Suprapubic skin (tissue), 4 donors: ENCODE data around the gene MYO18A. TPM values are rescaled to one million over a fixed set of nuclear protein-coding genes. Genes with fewer than 3 reads are reported as not detected.
A peak's percentile ranks its signal among the peaks of the same experiment; 100 is the strongest.

Experiments used
- DNase-seq, 2 donors: peaks; one replicate each; pipeline ENCODE4 v3.0.0-alpha.2; 2019; ENCODE audit warnings: low spot score in 2 of 2
- H3K27ac ChIP-seq: fragments of 200-600 bp; sonication (generic); one replicate; pipeline ENCODE4 v1.5.1; 2019
- H3K27me3 ChIP-seq: fragments of 200-600 bp; sonication (generic); one replicate; pipeline ENCODE4 v1.5.1; 2019
- H3K36me3 ChIP-seq: fragments of 200-600 bp; sonication (generic); one replicate; pipeline ENCODE4 v1.5.1; 2019
- H3K4me1 ChIP-seq: fragments of 200-600 bp; sonication (generic); one replicate; pipeline ENCODE4 v1.5.1; 2019
- H3K4me3 ChIP-seq: fragments of 200-600 bp; sonication (generic); one replicate; pipeline ENCODE4 v1.5.1; 2019; ENCODE audit warnings: mild to moderate bottlenecking
- H3K9me3 ChIP-seq: fragments of 200-600 bp; sonication (generic); one replicate; pipeline ENCODE4 v1.5.1; 2019
- CTCF ChIP-seq, 2 donors: fragments of 200-600 bp in 1 of 2; fragments of 450-650 bp in 1 of 2; sonication (generic) in 1 of 2; IDR thresholded peaks; one replicate each; pipeline ENCODE4 v1.5.1; 2016 to 2019; ENCODE audit warnings: antibody characterized with exemption in 2 of 2, mild to moderate bottlenecking in 1 of 2, moderate library complexity in 1 of 2
- EP300 ChIP-seq: sonication (generic); formaldehyde crosslinking; IDR thresholded peaks from one replicate; pipeline ENCODE4 v1.6.1; 2017; ENCODE audit warnings: antibody characterized with exemption
- POLR2A ChIP-seq, 2 donors: fragments of 450-650 bp; IDR thresholded peaks; one replicate each; pipeline ENCODE4 v1.6.1; 2017; ENCODE audit warnings: antibody characterized with exemption in 2 of 2, mild to moderate bottlenecking in 2 of 2, moderate library complexity in 2 of 2
- POLR2AphosphoS5 ChIP-seq, 3 donors: sonication (generic); formaldehyde crosslinking; IDR thresholded peaks; one replicate each; pipeline ENCODE4 v1.6.1; 2017; ENCODE audit warnings: antibody characterized with exemption in 3 of 3
- WGBS: methylation state at CpG from one replicate; pipeline ENCODE4 v1.1.5; 2018; 5-methylcytosine and 5-hydroxymethylcytosine counted together
- total RNA-seq, 4 donors: library from RNA; depleted of rRNA; stranded (reverse); fragments of >200 nt; gene quantifications; one replicate each; pipeline ENCODE4 v1.1.0, GENCODE V29; 2016

Gene MYO18A
- total RNA-seq, 4 donors from 2014 or later: 87.6 to 253 (median 106) TPM

GRCh38 chr17:29124925-29125273 lies 55.3 kb downstream of the MYO18A start:
- Histone ChIP-seq H3K27ac (no peak overlapping the region), H3K4me3 (no peak overlapping the region), H3K27me3 (no peaks in the 10 kb centered on the region), H3K4me1 (peaks cover 28% of the 10 kb centered on the region), H3K9me3 (no peaks in the 10 kb centered on the region), H3K36me3 (peaks cover 34% of the 10 kb centered on the region)
- TF ChIP-seq POLR2A (IDR thresholded peaks at IDR 0.05): no peak
- TF ChIP-seq EP300: no peak
- no peak for TF ChIP-seq POLR2AphosphoS5 (IDR thresholded peaks at IDR 0.05)
- no peak for TF ChIP-seq CTCF (IDR thresholded peaks at IDR 0.05)
- WGBS: 62% methylated on average over 5 of the region's 5 CpGs
- DNase-seq: no peak

- 70% methylated on average over 13 of the region's 13 CpGs for WGBS
- peak; percentile 12 to 53 for TF ChIP-seq CTCF (IDR thresholded peaks at IDR 0.05)
- no peak for TF ChIP-seq POLR2AphosphoS5 (IDR thresholded peaks at IDR 0.05)
- no peaks in the 10 kb centered on the region for H3K27me3 ChIP-seq
- H3K4me1 ChIP-seq: peaks cover 28% of the 10 kb centered on the region
- H3K36me3 ChIP-seq: peaks cover 40% of the 10 kb centered on the region
- DNase-seq: no peak
- H3K4me3 ChIP-seq: no peak overlapping the region
- H3K9me3 ChIP-seq: no peaks in the 10 kb centered on the region
- H3K27ac ChIP-seq: no peak overlapping the region
These were observed 55.9 kb downstream of the MYO18A start for GRCh38 chr17:29124135-29124924.

- DNase-seq: no peak
- H3K27ac ChIP-seq: no peak overlapping the region
- no peak for TF ChIP-seq POLR2A (IDR thresholded peaks at IDR 0.05)
- TF ChIP-seq EP300: no peak
- TF ChIP-seq CTCF (IDR thresholded peaks at IDR 0.05): no peak
- TF ChIP-seq POLR2AphosphoS5 (IDR thresholded peaks at IDR 0.05): no peak
- peaks cover 28% of the 10 kb centered on the region for H3K4me1 ChIP-seq
- H3K9me3 ChIP-seq: no peaks in the 10 kb centered on the region
- no peak overlapping the region for H3K4me3 ChIP-seq
- no peaks in the 10 kb centered on the region for H3K27me3 ChIP-seq
- peaks cover 48% of the 10 kb centered on the region for H3K36me3 ChIP-seq
- WGBS: 83% methylated on average over 9 of the region's 9 CpGs
These were observed 57.1 kb downstream of the MYO18A start for GRCh38 chr17:29123111-29123510.

- peaks cover 46% of the 10 kb centered on the region for H3K36me3 ChIP-seq
- WGBS: 89% methylated on average over 10 of the region's 10 CpGs
These were observed 58.8 kb downstream of the MYO18A start for GRCh38 chr17:29121442-29121841.

More at GRCh38 chr17:29121442-29121841, 58.8 kb downstream of the MYO18A start:
- H3K4me3 ChIP-seq: no peak overlapping the region
- H3K27me3 ChIP-seq: no peaks in the 10 kb centered on the region
- no peak overlapping the region for H3K27ac ChIP-seq
- H3K4me1 ChIP-seq: peaks cover 27% of the 10 kb centered on the region
- H3K9me3 ChIP-seq: no peaks in the 10 kb centered on the region
- TF ChIP-seq EP300: no peak
- TF ChIP-seq CTCF (IDR thresholded peaks at IDR 0.05): no peak
- TF ChIP-seq POLR2A (IDR thresholded peaks at IDR 0.05): no peak
- TF ChIP-seq POLR2AphosphoS5 (IDR thresholded peaks at IDR 0.05): no peak
- DNase-seq: no peak
